22Rv1 (cell line): ENCODE data around the gene VEZT.
"Not testable (repeated sequence)": the region's sequence is repeated elsewhere in the genome, so short reads cannot be mapped to it uniquely, and the experiment has no call there.

ENCODE experiments used
- ZFX ChIP-seq: fragments of 450-650 bp; IDR thresholded peaks from 2 replicates; pipeline ENCODE4 v1.6.1; 2017; ENCODE audit warnings: antibody characterized with exemption, borderline replicate concordance
- TF ChIP-seq, protein P1 (sequence below): fragments of 450-650 bp; IDR thresholded peaks from 2 replicates; pipeline ENCODE4 v1.5.1; 2017; ENCODE audit warnings: mild to moderate bottlenecking

DNA sequence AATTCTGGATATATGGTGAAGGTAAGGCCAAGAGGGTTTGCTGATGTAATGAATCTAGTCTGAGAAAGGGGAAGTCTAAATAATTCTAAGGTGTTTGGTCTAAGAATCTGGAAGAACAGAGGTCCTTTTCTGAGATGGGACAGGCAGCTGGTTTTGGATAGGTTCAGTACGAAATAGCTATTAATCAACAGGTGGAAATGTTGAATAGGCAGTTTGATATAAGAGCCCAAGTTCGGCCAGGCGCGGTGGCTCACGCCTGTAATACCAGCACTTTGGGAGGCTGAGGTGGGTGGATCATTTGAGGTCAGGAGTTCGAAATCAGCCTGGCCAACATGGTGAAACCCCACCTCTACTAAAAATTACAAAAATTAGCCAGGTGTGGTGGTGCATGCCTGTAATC, 97.1 kb downstream of the VEZT start:
- TF ChIP-seq, protein P1, sequence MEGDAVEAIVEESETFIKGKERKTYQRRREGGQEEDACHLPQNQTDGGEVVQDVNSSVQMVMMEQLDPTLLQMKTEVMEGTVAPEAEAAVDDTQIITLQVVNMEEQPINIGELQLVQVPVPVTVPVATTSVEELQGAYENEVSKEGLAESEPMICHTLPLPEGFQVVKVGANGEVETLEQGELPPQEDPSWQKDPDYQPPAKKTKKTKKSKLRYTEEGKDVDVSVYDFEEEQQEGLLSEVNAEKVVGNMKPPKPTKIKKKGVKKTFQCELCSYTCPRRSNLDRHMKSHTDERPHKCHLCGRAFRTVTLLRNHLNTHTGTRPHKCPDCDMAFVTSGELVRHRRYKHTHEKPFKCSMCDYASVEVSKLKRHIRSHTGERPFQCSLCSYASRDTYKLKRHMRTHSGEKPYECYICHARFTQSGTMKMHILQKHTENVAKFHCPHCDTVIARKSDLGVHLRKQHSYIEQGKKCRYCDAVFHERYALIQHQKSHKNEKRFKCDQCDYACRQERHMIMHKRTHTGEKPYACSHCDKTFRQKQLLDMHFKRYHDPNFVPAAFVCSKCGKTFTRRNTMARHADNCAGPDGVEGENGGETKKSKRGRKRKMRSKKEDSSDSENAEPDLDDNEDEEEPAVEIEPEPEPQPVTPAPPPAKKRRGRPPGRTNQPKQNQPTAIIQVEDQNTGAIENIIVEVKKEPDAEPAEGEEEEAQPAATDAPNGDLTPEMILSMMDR, result not testable (repeated sequence)
- not testable (repeated sequence) for TF ChIP-seq ZFX
